Measurements from ENCODE around the gene NDE1.

DNA sequence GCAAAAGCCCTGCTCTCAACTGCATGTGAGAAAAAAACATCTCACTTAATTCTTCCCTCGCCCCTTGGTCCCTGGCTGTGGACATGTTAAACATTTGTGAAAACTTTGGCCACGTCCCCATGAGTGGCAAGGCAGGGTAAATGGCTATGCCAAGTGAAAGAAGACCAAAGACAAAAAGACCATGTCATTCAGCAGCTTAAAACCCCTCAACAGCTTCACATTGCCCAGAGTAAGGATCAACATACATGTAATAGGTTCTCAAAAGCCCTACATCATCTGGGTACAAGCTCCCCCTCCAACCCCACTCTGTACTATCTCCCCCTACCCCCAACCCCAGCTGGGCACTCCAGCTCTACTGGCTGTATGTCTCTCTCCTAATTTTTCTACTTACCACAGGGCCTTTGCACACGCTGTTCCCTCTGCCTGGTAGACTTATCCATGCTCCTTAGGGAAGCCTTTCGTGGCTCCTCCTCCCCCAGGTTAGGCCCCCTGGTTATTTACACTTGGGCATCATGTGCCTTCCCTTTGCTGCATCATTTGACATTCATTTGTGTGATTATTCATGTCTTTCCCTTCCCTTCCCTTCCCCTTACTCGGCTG, 75.7 kb downstream of the NDE1 start:
- TF ChIP-seq, protein P1, sequence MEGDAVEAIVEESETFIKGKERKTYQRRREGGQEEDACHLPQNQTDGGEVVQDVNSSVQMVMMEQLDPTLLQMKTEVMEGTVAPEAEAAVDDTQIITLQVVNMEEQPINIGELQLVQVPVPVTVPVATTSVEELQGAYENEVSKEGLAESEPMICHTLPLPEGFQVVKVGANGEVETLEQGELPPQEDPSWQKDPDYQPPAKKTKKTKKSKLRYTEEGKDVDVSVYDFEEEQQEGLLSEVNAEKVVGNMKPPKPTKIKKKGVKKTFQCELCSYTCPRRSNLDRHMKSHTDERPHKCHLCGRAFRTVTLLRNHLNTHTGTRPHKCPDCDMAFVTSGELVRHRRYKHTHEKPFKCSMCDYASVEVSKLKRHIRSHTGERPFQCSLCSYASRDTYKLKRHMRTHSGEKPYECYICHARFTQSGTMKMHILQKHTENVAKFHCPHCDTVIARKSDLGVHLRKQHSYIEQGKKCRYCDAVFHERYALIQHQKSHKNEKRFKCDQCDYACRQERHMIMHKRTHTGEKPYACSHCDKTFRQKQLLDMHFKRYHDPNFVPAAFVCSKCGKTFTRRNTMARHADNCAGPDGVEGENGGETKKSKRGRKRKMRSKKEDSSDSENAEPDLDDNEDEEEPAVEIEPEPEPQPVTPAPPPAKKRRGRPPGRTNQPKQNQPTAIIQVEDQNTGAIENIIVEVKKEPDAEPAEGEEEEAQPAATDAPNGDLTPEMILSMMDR (IDR thresholded peaks at IDR 0.05; ENCODE audit: insufficient read depth, low read length, poor library complexity, severe bottlenecking), result no peak
- no peak for TF ChIP-seq EZH2phosphoT487 (conservative IDR thresholded peaks at IDR 0.05; ENCODE audit: low read length)
